C1 segment of cervical spinal cord (tissue), 14 donors: Measurements from ENCODE around the gene UBR3.
"Not testable (repeated sequence)": the region's sequence is repeated elsewhere in the genome, so short reads cannot be mapped to it uniquely, and the experiment has no call there.

Experiments
- DNase-seq, 14 donors: peaks; one replicate each; lab custom pipeline; 2025; lab: John Stamatoyannopoulos, UW

The UBR3 gene

GRCh38 chr2:169868951-169869350, 41.7 kb downstream of the UBR3 start:
- no peak for DNase-seq

GRCh38 chr2:169871369-169871768, 44.1 kb downstream of the UBR3 start:
- not testable (repeated sequence) for DNase-seq

- no peak for DNase-seq
Measured at GRCh38 chr2:169871994-169872393, 44.7 kb downstream of the UBR3 start.

GRCh38 chr2:169877398-169877797, 50.1 kb downstream of the UBR3 start:
- DNase-seq: peak in 1 of 14 donors; percentile 2

GRCh38 chr2:169887120-169887519, 59.9 kb downstream of the UBR3 start:
- no peak for DNase-seq

GRCh38 chr2:169891593-169892298, 64.5 kb downstream of the UBR3 start:
- DNase-seq: no peak

- no peak for DNase-seq
Measured at GRCh38 chr2:169892951-169893350, 65.7 kb downstream of the UBR3 start.

GRCh38 chr2:169895294-169895985, 68.2 kb downstream of the UBR3 start:
- no peak for DNase-seq

GRCh38 chr2:169897834-169898233, 70.6 kb downstream of the UBR3 start:
- no peak for DNase-seq

- not testable (repeated sequence) for DNase-seq
Measured at GRCh38 chr2:169900103-169900502, 72.8 kb downstream of the UBR3 start.

GRCh38 chr2:169900686-169901085, 73.4 kb downstream of the UBR3 start:
- DNase-seq: no peak

GRCh38 chr2:169906731-169907130, 79.5 kb downstream of the UBR3 start:
- DNase-seq: no peak

GRCh38 chr2:169909376-169909775, 82.1 kb downstream of the UBR3 start:
- no peak for DNase-seq

GRCh38 chr2:169910109-169910799, 83.0 kb downstream of the UBR3 start:
- no peak for DNase-seq

GRCh38 chr2:169911119-169911518, 83.9 kb downstream of the UBR3 start:
- DNase-seq: no peak

- DNase-seq: no peak
Measured at GRCh38 chr2:169916623-169917022, 89.4 kb downstream of the UBR3 start.

GRCh38 chr2:169923977-169924376, 96.7 kb downstream of the UBR3 start:
- no peak for DNase-seq

- no peak for DNase-seq
Measured at GRCh38 chr2:169925968-169926367, 98.7 kb downstream of the UBR3 start.

GRCh38 chr2:169928463-169928864, 101.2 kb downstream of the UBR3 start:
- peak in 1 of 14 donors; percentile 7 for DNase-seq

GRCh38 chr2:169933124-169933711, 106.0 kb downstream of the UBR3 start:
- DNase-seq: peak in 1 of 14 donors; percentile 10

- DNase-seq: not testable (repeated sequence)
Measured at GRCh38 chr2:169936652-169937051, 109.4 kb downstream of the UBR3 start.

GRCh38 chr2:169945515-169945914, 118.3 kb downstream of the UBR3 start:
- DNase-seq: no peak
